A673 (cell line): Measurements from ENCODE around the gene SRGAP1. TPM values are rescaled to one million over a fixed set of nuclear protein-coding genes. Genes with fewer than 3 reads are reported as not detected.
"Not testable (repeated sequence)": the region's sequence is repeated elsewhere in the genome, so short reads cannot be mapped to it uniquely, and the experiment has no call there.

Experiments used
- BruUV-seq: library from RNA; stranded (reverse); fragments of 400-500 nt; replicated peaks from 2 replicates; lab custom pipeline; 2021; lab: Mats Ljungman, UMichigan
- CTCF ChIA-PET: fragments of 300-600 bp; sonication (Branson Sonifier 250); formaldehyde crosslinking; loops from one replicate; lab custom pipeline; 2022; ENCODE audit warnings: antibody characterized with exemption; lab: Charles Lee
- POLR2A ChIA-PET: fragments of 300-600 bp; sonication (Branson Sonifier 250); formaldehyde crosslinking; loops from one replicate; lab custom pipeline; 2022; ENCODE audit warnings: antibody characterized with exemption; ENCODE audit not compliant: low non-redundant PET; lab: Charles Lee
- DNase-seq: peaks from one replicate; pipeline ENCODE4 v3.0.0-alpha.2; 2015; ENCODE audit warnings: low spot score
- H3K27ac ChIP-seq: fragments of 200-600 bp; sonication (generic); 2 replicates; pipeline ENCODE4 v1.5.1; 2016; ENCODE audit warnings: mixed run types, low read depth, mild to moderate bottlenecking, mixed read lengths, antibody characterized with exemption, low read length; ENCODE audit not compliant: poor library complexity, severe bottlenecking
- H3K27me3 ChIP-seq: fragments of 200-600 bp; sonication (generic); replicated peaks from 2 replicates; pipeline ENCODE4 v1.6.1; 2017; ENCODE audit warnings: mixed run types, low read depth, mild to moderate bottlenecking, mixed read lengths, antibody characterized with exemption, low read length; ENCODE audit not compliant: insufficient read depth, poor library complexity
- H3K36me3 ChIP-seq: fragments of 200-600 bp; sonication (generic); 2 replicates; pipeline ENCODE4 v1.6.1; 2016; ENCODE audit warnings: mixed run types, mild to moderate bottlenecking, mixed read lengths, antibody characterized with exemption, low read length; ENCODE audit not compliant: insufficient read depth, poor library complexity, severe bottlenecking
- H3K4me1 ChIP-seq: fragments of 200-600 bp; sonication (generic); 2 replicates; pipeline ENCODE4 v1.6.1; 2017; ENCODE audit warnings: mixed run types, mild to moderate bottlenecking, mixed read lengths, antibody characterized with exemption, low read length; ENCODE audit not compliant: insufficient read depth, poor library complexity, severe bottlenecking
- H3K4me3 ChIP-seq: fragments of 200-600 bp; sonication (generic); 2 replicates; pipeline ENCODE4 v1.5.1; 2016; ENCODE audit warnings: low read depth, mixed run types, mild to moderate bottlenecking, mixed read lengths, low read length; ENCODE audit not compliant: poor library complexity, severe bottlenecking
- H3K9me3 ChIP-seq: fragments of 200-600 bp; sonication (generic); 2 replicates; pipeline ENCODE4 v1.6.1; 2016; ENCODE audit warnings: mixed run types, low read depth, mild to moderate bottlenecking, mixed read lengths, antibody characterized with exemption, low read length; ENCODE audit not compliant: poor library complexity, severe bottlenecking
- CTCF ChIP-seq: fragments of 300-800, 200-600 bp; sonication (generic); conservative IDR thresholded peaks from 2 replicates; pipeline ENCODE4 v1.5.1; 2017; ENCODE audit warnings: low read depth, mild to moderate bottlenecking, antibody characterized with exemption, low read length, moderate library complexity, mixed read lengths
- EZH2 ChIP-seq: fragments of 200-600 bp; sonication (generic); IDR thresholded peaks from 2 replicates; pipeline ENCODE4 v1.6.1; 2017; ENCODE audit warnings: borderline replicate concordance, low read depth, mild to moderate bottlenecking, mixed read lengths, antibody characterized with exemption, low read length; ENCODE audit not compliant: poor library complexity, severe bottlenecking
- intact Hi-C: fragments of 100-400 bp; cut with micrococcal nuclease; formaldehyde crosslinking; loops from one replicate; pipeline ENCODE4 v1.10.0; 2022; ENCODE audit not compliant: unreplicated experiment
- total RNA-seq: library from RNA; stranded (reverse); gene quantifications from 2 replicates; pipeline ENCODE4 v1.2.3, GENCODE V29; 2021

Gene SRGAP1
- total RNA-seq, 1 experiment from 2014 or later = 9.7 TPM

DNA sequence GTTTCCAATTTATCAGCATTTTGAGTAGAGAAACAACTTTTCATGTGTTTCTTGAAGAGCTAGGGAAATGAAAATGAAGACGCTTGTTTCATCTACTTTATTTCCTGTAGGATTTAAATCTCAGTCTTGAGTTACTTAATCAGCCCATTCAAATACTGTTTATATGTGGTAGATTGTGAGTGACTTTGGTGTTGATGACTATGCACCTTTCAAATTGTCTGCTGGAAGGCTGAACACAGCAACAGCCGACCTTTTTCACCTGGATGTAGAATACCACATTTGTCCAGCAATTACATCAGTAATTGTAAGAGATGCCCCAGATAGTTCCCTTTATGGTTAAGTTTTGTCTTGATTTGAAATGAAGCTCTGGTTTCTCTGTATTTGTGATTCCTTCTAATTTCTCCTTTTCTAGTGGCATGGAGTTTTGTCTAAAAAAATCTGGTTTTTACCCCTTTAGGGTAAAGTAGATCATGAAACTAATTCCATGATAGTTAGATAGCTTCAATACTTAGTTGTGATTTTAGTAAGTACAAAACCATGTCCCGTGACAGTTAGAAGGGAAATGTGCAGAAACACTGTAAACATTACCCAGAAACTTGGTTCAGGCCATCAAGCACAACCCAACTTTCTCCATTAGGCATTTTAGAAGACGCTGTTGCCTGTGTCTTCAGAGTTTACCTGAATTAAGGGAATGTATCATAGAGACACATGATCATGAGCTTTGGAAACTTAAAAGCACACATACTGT lies 165.0 kb downstream of the SRGAP1 start:
- no peaks in the 10 kb centered on the region for H3K27me3 ChIP-seq
- peaks cover 36% of the 10 kb centered on the region for H3K4me1 ChIP-seq
- ChIA-PET POLR2A (no interaction called here), CTCF (no interaction called here)
- H3K9me3 ChIP-seq = peaks cover 3% of the 10 kb centered on the region
- no peak overlapping the region for H3K27ac ChIP-seq
- no peak for DNase-seq
- no peaks in the 10 kb centered on the region for H3K36me3 ChIP-seq
- TF ChIP-seq CTCF = no peak
- no peak for TF ChIP-seq EZH2
- no peak overlapping the region for H3K4me3 ChIP-seq
- intact Hi-C loops = no loop called here
- BruUV-seq = no TSS peak

DNA sequence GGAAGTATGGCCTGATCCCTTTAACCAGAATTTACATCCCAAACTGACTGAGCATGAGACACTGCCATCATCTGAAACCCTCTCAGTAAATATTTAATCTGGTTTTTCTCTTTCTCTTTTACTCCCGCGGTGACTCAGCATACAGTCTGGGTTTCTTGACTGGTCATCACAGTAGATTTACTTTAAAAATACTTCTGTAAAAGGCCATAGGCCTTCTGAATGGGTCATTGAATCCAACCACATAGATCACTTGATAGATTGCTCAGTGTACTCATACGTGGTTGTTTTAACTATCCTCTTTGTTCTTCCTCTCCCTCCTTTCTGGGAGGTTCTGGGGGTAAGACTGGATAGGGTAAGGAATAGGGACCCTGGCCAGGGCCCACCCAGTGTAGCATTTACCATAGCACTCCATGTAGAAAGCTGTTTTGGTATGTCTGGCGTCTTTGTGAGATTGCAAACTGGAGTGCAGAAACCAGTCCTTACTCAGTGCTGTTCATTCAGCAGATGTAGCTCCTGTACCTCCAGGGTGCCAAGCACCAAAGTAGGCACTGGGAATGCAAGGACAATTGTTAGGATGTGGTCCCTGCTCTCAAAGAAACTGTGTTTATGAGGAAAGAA lies 165.7 kb downstream of the SRGAP1 start:
- CTCF ChIA-PET = no interaction called here
- Histone ChIP-seq H3K4me3 (no peak overlapping the region), H3K27ac (no peak overlapping the region), H3K9me3 (peaks cover 3% of the 10 kb centered on the region), H3K27me3 (no peaks in the 10 kb centered on the region), H3K36me3 (no peaks in the 10 kb centered on the region), H3K4me1 (peaks cover 36% of the 10 kb centered on the region)
- DNase-seq = no peak
- no peak for TF ChIP-seq EZH2
- no peak for TF ChIP-seq CTCF
- POLR2A ChIA-PET = no interaction called here
- intact Hi-C loops = no loop called here
- BruUV-seq = no TSS peak

- no peaks in the 10 kb centered on the region for H3K9me3 ChIP-seq
- no peaks in the 10 kb centered on the region for H3K27me3 ChIP-seq
- H3K4me1 ChIP-seq = no peaks in the 10 kb centered on the region
- no peak overlapping the region for H3K4me3 ChIP-seq
- intact Hi-C loops = no loop called here
- no peaks in the 10 kb centered on the region for H3K36me3 ChIP-seq
- CTCF ChIA-PET = no interaction called here
- TF ChIP-seq EZH2 = no peak
- no peak for TF ChIP-seq CTCF
- DNase-seq = no peak
- POLR2A ChIA-PET = no interaction called here
- H3K27ac ChIP-seq = no peak overlapping the region
- no TSS peak for BruUV-seq
Measured at GRCh38 chr12:64016521-64016920, 172.0 kb downstream of the SRGAP1 start.

DNA sequence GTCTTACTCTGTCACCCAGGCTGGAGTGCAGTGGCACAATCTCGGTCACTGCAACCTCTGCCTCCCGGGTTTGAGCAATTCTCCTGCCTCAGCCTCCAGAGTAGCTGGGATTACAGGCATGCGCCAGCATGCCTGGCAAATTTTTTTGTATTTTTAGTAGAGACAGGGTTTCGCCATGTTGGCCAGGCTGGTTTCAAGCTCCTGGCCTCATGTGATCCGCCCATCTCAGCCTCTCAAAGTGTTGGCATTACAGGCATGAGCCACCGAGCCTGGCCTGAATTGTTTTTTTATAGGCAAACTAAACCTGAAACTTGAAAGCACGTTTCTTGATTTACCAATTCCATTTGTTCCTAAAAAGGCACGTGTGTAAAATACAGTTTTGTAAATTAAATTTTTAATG lies 173.6 kb downstream of the SRGAP1 start:
- POLR2A ChIA-PET, BruUV-seq, DNase-seq, H3K4me1 ChIP-seq, H3K36me3 ChIP-seq, H3K27ac ChIP-seq, CTCF ChIA-PET, H3K9me3 ChIP-seq, H3K27me3 ChIP-seq, H3K4me3 ChIP-seq, intact Hi-C loops: not testable (repeated sequence)
